MM.1S (cell line): ENCODE data around the gene CHFR.
"Not testable (repeated sequence)": the region's sequence is repeated elsewhere in the genome, so short reads cannot be mapped to it uniquely, and the experiment has no call there.

ENCODE experiments used
- EZH2 ChIP-seq: fragments of 300-600 bp; sonication (generic); optimal IDR thresholded peaks from 2 replicates; pipeline ENCODE3; 2017; ENCODE audit warnings: low read depth, mild to moderate bottlenecking, antibody characterized with exemption, low read length, mixed read lengths
- EZH2phosphoT487 ChIP-seq: fragments of 300-600 bp; sonication (generic); IDR thresholded peaks from 2 replicates; pipeline ENCODE4 v1.6.1; 2018; ENCODE audit warnings: antibody characterized with exemption, low read length
- TF ChIP-seq, protein P1 (sequence below): fragments of 300-600 bp; sonication (generic); IDR thresholded peaks from 2 replicates; pipeline ENCODE4 v1.5.1; 2016; ENCODE audit warnings: antibody characterized with exemption, low read length, mixed read lengths

GRCh38 chr12:132791940-132792339 is 95.5 kb downstream of the CHFR start:
- not testable (repeated sequence) for TF ChIP-seq EZH2phosphoT487, EZH2
- TF ChIP-seq, protein P1, sequence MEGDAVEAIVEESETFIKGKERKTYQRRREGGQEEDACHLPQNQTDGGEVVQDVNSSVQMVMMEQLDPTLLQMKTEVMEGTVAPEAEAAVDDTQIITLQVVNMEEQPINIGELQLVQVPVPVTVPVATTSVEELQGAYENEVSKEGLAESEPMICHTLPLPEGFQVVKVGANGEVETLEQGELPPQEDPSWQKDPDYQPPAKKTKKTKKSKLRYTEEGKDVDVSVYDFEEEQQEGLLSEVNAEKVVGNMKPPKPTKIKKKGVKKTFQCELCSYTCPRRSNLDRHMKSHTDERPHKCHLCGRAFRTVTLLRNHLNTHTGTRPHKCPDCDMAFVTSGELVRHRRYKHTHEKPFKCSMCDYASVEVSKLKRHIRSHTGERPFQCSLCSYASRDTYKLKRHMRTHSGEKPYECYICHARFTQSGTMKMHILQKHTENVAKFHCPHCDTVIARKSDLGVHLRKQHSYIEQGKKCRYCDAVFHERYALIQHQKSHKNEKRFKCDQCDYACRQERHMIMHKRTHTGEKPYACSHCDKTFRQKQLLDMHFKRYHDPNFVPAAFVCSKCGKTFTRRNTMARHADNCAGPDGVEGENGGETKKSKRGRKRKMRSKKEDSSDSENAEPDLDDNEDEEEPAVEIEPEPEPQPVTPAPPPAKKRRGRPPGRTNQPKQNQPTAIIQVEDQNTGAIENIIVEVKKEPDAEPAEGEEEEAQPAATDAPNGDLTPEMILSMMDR = not testable (repeated sequence)
